GM23338 (cell line): ENCODE measurements around the gene IL36A. TPM values are rescaled to one million over a fixed set of nuclear protein-coding genes. Genes with fewer than 3 reads are reported as not detected.

Source experiments
- ATAC-seq: fragments of 200-7000 bp; cut with Tn5 transposase; 3 replicates; pipeline ENCODE4 v1.9.1; 2020
- DNase-seq: peaks from one replicate; pipeline ENCODE4 v3.0.0-alpha.2; 2015; ENCODE audit warnings: low spot score
- H2AFZ ChIP-seq: fragments of 200-600 bp; sonication (generic); 2 replicates; pipeline ENCODE4 v1.8.0; 2016; ENCODE audit warnings: antibody characterized with exemption, mild to moderate bottlenecking, moderate library complexity
- H3F3A ChIP-seq: fragments of 200-600 bp; sonication (generic); replicated peaks from 2 replicates; pipeline ENCODE4 v1.8.0; 2017; ENCODE audit warnings: antibody characterized with exemption, mixed run types, low read depth
- H3K27ac ChIP-seq: fragments of 200-600 bp; sonication (generic); 2 replicates; pipeline ENCODE4 v1.6.1; 2016; ENCODE audit warnings: low read depth
- H3K27me3 ChIP-seq: fragments of 200-600 bp; sonication (generic); 2 replicates; pipeline ENCODE4 v1.8.0; 2016; ENCODE audit warnings: mild to moderate bottlenecking, mixed run types, moderate library complexity; ENCODE audit not compliant: insufficient read depth
- H3K36me3 ChIP-seq: fragments of 200-600 bp; sonication (generic); 2 replicates; pipeline ENCODE4 v1.8.0; 2016; ENCODE audit warnings: mild to moderate bottlenecking; ENCODE audit not compliant: insufficient read depth
- H3K4me1 ChIP-seq: fragments of 200-600 bp; sonication (generic); 2 replicates; pipeline ENCODE4 v1.8.0; 2016; ENCODE audit warnings: mild to moderate bottlenecking, moderate library complexity; ENCODE audit not compliant: insufficient read depth
- H3K4me2 ChIP-seq: fragments of 200-600 bp; sonication (generic); 2 replicates; pipeline ENCODE4 v1.7.1; 2017; ENCODE audit warnings: mixed run types
- H3K4me3 ChIP-seq: fragments of 200-600 bp; sonication (generic); 2 replicates; pipeline ENCODE4 v1.6.1; 2016; ENCODE audit warnings: mixed run types
- H3K79me2 ChIP-seq: fragments of 200-600 bp; sonication (generic); replicated peaks from 2 replicates; pipeline ENCODE4 v1.8.0; 2017; ENCODE audit warnings: mild to moderate bottlenecking; ENCODE audit not compliant: insufficient read depth
- H3K9me2 ChIP-seq: fragments of 200-600 bp; sonication (generic); 2 replicates; pipeline ENCODE4 v1.8.0; 2017; ENCODE audit not compliant: insufficient read depth
- H4K20me1 ChIP-seq: fragments of 200-600 bp; sonication (generic); replicated peaks from 2 replicates; pipeline ENCODE4 v1.8.0; 2017; ENCODE audit warnings: mild to moderate bottlenecking; ENCODE audit not compliant: insufficient read depth
- H3K27ac Mint-ChIP-seq: 2 replicates; pipeline ENCODE4 v1.8.0; 2020; ENCODE audit warnings: inconsistent platforms, mild to moderate bottlenecking, moderate library complexity, mixed read lengths
- H3K27me3 Mint-ChIP-seq: 3 replicates; pipeline ENCODE4 v1.8.0; 2022; ENCODE audit warnings: low read depth, mild to moderate bottlenecking, moderate library complexity, mixed read lengths, inconsistent platforms; ENCODE audit not compliant: insufficient read depth, poor library complexity
- H3K36me3 Mint-ChIP-seq: 3 replicates; pipeline ENCODE4 v1.8.0; 2021; ENCODE audit warnings: low read depth, mild to moderate bottlenecking, inconsistent platforms, moderate library complexity, mixed read lengths
- H3K4me1 Mint-ChIP-seq: 3 replicates; pipeline ENCODE4 v1.8.0; 2020; ENCODE audit warnings: mild to moderate bottlenecking, inconsistent platforms, mixed read lengths
- H3K4me3 Mint-ChIP-seq: 3 replicates; pipeline ENCODE4 v1.8.0; 2021; ENCODE audit warnings: moderate library complexity, mild to moderate bottlenecking, inconsistent platforms, mixed read lengths
- H3K9me3 Mint-ChIP-seq: 3 replicates; pipeline ENCODE4 v1.8.0; 2020; ENCODE audit warnings: moderate library complexity, mild to moderate bottlenecking, inconsistent platforms, mixed read lengths
- CTCF ChIP-seq, 2 experiments: fragments of 200-600 bp in 1 of 2; sonication (generic) in 1 of 2; conservative IDR thresholded peaks; 2 replicates each; pipeline versions ENCODE4 v1.5.1 to v1.6.1; 2016 to 2017; ENCODE audit warnings: antibody characterized with exemption in 2 of 2, low read depth in 2 of 2, mild to moderate bottlenecking in 2 of 2, moderate library complexity in 1 of 2
- ZNF462 ChIP-seq: fragments of 250-450 bp; sonication (Bioruptor Pico); IDR thresholded peaks from 2 replicates; pipeline ENCODE4 v1.5.0; 2020; ENCODE audit warnings: mild to moderate bottlenecking, moderate library complexity
- polyA plus RNA-seq: library from polyadenylated mRNA; unstranded; fragments of >200 nt; fragmentation: Nextera tagmentation; extraction: Ambion mirVana; gene quantifications from 2 replicates; pipeline ENCODE4 v1.2.1, GENCODE V29; 2016
- total RNA-seq: library from RNA; depleted of rRNA; stranded (reverse); fragments of >200 nt; shearing (Covaris generic); gene quantifications from 2 replicates; pipeline ENCODE4 v1.2.3, GENCODE V29; 2014

The IL36A gene
- total and polyA plus RNA-seq, 2 experiments from 2014 or later: not detected

- no peak for TF ChIP-seq ZNF462 (CRISPR knock-in tag)
Measured at GRCh38 chr2:113028112-113028511, 22.9 kb downstream of the IL36A start (continued).

GRCh38 chr2:113032737-113033136 is 27.5 kb downstream of the IL36A start:
- H3K79me2 ChIP-seq: no peaks in the 10 kb centered on the region
- H3F3A ChIP-seq: no peaks in the 10 kb centered on the region
- H3K4me2 ChIP-seq: no peak overlapping the region
- DNase-seq (no peak), ATAC-seq (no peak)
- H3K4me3 Mint-ChIP-seq: no peak overlapping the region
- H3K4me3 ChIP-seq: no peak overlapping the region
- no peak overlapping the region for H3K27ac ChIP-seq
- H2AFZ ChIP-seq: no peak overlapping the region
- no peak overlapping the region for H3K27ac Mint-ChIP-seq
- H3K4me1 ChIP-seq: peaks cover 3% of the 10 kb centered on the region; the same call in 1 of the 2 replicates
- H3K36me3 Mint-ChIP-seq: no peaks in the 10 kb centered on the region; the same call in 2 of the 3 replicates
- no peaks in the 10 kb centered on the region for H3K27me3 ChIP-seq
- TF ChIP-seq ZNF462 (CRISPR knock-in tag) (no peak), CTCF (conservative IDR thresholded peaks at IDR 0.05; ENCODE audit: low read depth in 2 of 2) (no peak)
- H3K9me3 Mint-ChIP-seq: no peaks in the 10 kb centered on the region; the same call in 1 of the 3 replicates
- peaks cover 10% of the 10 kb centered on the region for H3K4me1 Mint-ChIP-seq
- H4K20me1 ChIP-seq: no peaks in the 10 kb centered on the region
- peaks cover 3% of the 10 kb centered on the region for H3K27me3 Mint-ChIP-seq
- peaks cover 11% of the 10 kb centered on the region; the same call in 1 of the 2 replicates for H3K9me2 ChIP-seq
- no peaks in the 10 kb centered on the region for H3K36me3 ChIP-seq
